Osteocyte (in vitro differentiated cells): ENCODE measurements around the gene SLC22A16. TPM values are rescaled to one million over a fixed set of nuclear protein-coding genes. Genes with fewer than 3 reads are reported as not detected.

ENCODE experiments used
- DNase-seq: peaks from one replicate; pipeline ENCODE4 v3.0.0; 2021; ENCODE audit warnings: mixed read lengths; ENCODE audit not compliant: unreplicated experiment; ENCODE audit errors: extremely low spot score
- H3K27ac Mint-ChIP-seq: one replicate; pipeline ENCODE4 v1.8.0; 2021; ENCODE audit warnings: mild to moderate bottlenecking, mixed read lengths; ENCODE audit not compliant: unreplicated experiment
- H3K27me3 Mint-ChIP-seq: one replicate; pipeline ENCODE4 v1.8.0; 2021; ENCODE audit warnings: mixed read lengths; ENCODE audit not compliant: unreplicated experiment
- H3K36me3 Mint-ChIP-seq: one replicate; pipeline ENCODE4 v1.8.0; 2021; ENCODE audit warnings: mixed read lengths; ENCODE audit not compliant: unreplicated experiment
- H3K4me1 Mint-ChIP-seq: one replicate; pipeline ENCODE4 v1.8.0; 2021; ENCODE audit warnings: mixed read lengths; ENCODE audit not compliant: unreplicated experiment
- H3K4me3 Mint-ChIP-seq: one replicate; pipeline ENCODE4 v1.8.0; 2021; ENCODE audit warnings: mild to moderate bottlenecking, moderate library complexity, mixed read lengths; ENCODE audit not compliant: unreplicated experiment
- H3K9me3 Mint-ChIP-seq: one replicate; pipeline ENCODE4 v1.8.0; 2021; ENCODE audit warnings: mixed read lengths; ENCODE audit not compliant: unreplicated experiment
- total RNA-seq: library from RNA; stranded (reverse); gene quantifications from 2 replicates; pipeline ENCODE4 v1.2.1, GENCODE V29; 2021
- TF ChIP-seq, protein P1 (sequence below): fragments of 200-600 bp; sonication (generic); IDR thresholded peaks from 2 replicates; pipeline ENCODE4 v1.5.0; 2021; ENCODE audit warnings: antibody characterized with exemption, mild to moderate bottlenecking, moderate library complexity

SLC22A16 gene
- total RNA-seq, 1 donor from 2014 or later = not detected

DNA sequence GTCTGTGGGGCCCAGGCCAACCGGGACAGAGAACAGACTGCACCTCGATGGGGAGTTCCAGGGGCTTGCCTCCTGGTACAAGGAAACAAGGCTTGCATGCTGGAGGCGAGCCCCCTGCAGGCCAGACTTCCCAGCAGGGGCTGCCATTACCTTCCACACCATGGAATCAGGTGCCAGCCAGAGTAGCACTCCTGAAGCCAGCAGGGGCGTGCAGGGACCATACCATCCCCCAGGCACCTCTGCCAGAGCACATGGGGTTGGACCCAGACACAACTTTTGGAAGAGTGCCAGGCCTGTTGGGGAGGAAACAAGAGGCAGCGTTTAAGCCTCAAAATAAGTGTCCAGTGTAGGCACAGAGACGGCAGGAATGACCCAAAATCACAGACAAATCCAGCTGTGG, 67.5 kb downstream of the SLC22A16 start:
- H3K27me3 Mint-ChIP-seq = peaks cover 15% of the 10 kb centered on the region
- H3K4me3 Mint-ChIP-seq = no peak overlapping the region
- peak; percentile 76 for DNase-seq
- H3K36me3 Mint-ChIP-seq = no peaks in the 10 kb centered on the region
- no peak overlapping the region for H3K27ac Mint-ChIP-seq
- no peaks in the 10 kb centered on the region for H3K4me1 Mint-ChIP-seq
- TF ChIP-seq, protein P1, sequence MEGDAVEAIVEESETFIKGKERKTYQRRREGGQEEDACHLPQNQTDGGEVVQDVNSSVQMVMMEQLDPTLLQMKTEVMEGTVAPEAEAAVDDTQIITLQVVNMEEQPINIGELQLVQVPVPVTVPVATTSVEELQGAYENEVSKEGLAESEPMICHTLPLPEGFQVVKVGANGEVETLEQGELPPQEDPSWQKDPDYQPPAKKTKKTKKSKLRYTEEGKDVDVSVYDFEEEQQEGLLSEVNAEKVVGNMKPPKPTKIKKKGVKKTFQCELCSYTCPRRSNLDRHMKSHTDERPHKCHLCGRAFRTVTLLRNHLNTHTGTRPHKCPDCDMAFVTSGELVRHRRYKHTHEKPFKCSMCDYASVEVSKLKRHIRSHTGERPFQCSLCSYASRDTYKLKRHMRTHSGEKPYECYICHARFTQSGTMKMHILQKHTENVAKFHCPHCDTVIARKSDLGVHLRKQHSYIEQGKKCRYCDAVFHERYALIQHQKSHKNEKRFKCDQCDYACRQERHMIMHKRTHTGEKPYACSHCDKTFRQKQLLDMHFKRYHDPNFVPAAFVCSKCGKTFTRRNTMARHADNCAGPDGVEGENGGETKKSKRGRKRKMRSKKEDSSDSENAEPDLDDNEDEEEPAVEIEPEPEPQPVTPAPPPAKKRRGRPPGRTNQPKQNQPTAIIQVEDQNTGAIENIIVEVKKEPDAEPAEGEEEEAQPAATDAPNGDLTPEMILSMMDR = no peak
- H3K9me3 Mint-ChIP-seq = no peaks in the 10 kb centered on the region

DNA sequence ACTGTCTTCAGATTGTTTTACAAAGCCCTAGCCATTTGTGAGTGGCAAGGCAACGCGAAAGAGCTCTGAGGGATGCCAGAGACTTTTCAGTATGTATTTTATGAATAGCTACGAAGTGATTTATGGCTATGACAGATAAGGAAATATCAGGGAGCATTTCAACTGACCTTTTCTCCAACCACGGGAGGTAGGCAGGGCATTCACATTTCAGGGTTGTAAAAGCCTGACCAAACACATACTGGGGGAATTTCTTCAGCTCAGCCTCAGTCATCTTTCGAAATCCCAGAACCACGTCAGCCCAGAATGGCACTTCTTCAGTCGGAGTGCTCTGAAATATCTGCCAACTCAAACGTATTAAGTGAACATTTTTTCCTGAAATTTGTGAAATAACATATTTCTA, 71.8 kb downstream of the SLC22A16 start:
- Mint-ChIP-seq H3K27ac (no peak overlapping the region), H3K4me1 (no peaks in the 10 kb centered on the region)
- no peak for DNase-seq

DNA sequence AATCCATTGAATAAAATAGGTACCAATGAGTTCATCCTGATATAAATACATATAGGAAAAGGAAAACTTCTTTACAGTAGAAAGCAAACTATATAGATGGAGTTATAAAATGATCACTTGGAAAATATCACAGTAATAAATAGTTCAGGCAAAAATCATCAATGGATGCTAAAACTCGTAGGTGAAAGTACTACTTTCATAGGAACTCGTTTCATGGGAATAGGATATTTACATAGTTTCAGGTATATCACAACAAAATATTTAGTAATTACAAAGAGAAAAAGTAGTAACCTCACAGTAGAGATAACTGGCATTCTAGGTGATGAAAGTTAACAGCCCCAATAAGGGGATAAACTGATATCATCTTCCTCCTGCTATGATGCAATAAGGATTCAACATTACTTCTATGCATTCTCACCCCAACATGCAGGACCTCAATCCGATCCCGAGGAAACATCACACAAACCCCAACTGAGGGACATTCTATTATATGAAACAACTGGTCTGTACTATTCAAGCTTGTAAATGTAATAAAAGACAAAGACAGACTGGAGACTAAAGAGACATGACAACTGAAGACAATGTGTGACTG, 74.7 kb downstream of the SLC22A16 start:
- Mint-ChIP-seq H3K4me3 (no peak overlapping the region), H3K4me1 (peaks cover 8% of the 10 kb centered on the region), H3K27ac (no peak overlapping the region), H3K36me3 (no peaks in the 10 kb centered on the region), H3K27me3 (peaks cover 3% of the 10 kb centered on the region), H3K9me3 (no peaks in the 10 kb centered on the region)
- TF ChIP-seq, protein P1 = no peak
- no peak for DNase-seq

More for the DNA sequence above, 71.8 kb downstream of the SLC22A16 start:
- H3K27me3 Mint-ChIP-seq = peaks cover 6% of the 10 kb centered on the region
- no peaks in the 10 kb centered on the region for H3K9me3 Mint-ChIP-seq
- TF ChIP-seq, protein P1 = no peak
- H3K36me3 Mint-ChIP-seq = no peaks in the 10 kb centered on the region
- no peak overlapping the region for H3K4me3 Mint-ChIP-seq

DNA sequence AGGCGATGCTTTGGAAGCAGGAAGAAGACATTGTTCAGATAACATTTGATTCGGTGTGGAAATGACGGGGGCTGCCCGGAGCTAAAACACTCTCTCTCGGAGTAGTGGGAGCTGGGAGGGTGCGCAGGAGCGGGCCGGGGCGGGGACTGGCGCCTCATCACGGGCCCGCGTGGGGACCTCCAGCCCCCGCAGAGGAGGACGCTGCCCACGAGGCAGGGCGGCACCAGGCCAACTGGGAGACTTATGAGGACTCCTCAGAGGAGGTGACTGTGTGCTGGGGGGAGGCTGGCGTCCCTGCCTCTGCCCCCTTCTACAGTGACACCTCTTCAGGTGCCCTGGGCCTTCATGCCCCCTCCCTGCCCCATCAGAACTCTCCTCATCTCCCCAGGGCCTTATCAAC, 76.2 kb downstream of the SLC22A16 start:
- Mint-ChIP-seq H3K36me3 (no peaks in the 10 kb centered on the region), H3K9me3 (no peaks in the 10 kb centered on the region), H3K27ac (no peak overlapping the region), H3K27me3 (peaks cover 5% of the 10 kb centered on the region), H3K4me3 (no peak overlapping the region), H3K4me1 (peaks cover 8% of the 10 kb centered on the region)
- DNase-seq = no peak
- TF ChIP-seq, protein P1 = no peak

DNA sequence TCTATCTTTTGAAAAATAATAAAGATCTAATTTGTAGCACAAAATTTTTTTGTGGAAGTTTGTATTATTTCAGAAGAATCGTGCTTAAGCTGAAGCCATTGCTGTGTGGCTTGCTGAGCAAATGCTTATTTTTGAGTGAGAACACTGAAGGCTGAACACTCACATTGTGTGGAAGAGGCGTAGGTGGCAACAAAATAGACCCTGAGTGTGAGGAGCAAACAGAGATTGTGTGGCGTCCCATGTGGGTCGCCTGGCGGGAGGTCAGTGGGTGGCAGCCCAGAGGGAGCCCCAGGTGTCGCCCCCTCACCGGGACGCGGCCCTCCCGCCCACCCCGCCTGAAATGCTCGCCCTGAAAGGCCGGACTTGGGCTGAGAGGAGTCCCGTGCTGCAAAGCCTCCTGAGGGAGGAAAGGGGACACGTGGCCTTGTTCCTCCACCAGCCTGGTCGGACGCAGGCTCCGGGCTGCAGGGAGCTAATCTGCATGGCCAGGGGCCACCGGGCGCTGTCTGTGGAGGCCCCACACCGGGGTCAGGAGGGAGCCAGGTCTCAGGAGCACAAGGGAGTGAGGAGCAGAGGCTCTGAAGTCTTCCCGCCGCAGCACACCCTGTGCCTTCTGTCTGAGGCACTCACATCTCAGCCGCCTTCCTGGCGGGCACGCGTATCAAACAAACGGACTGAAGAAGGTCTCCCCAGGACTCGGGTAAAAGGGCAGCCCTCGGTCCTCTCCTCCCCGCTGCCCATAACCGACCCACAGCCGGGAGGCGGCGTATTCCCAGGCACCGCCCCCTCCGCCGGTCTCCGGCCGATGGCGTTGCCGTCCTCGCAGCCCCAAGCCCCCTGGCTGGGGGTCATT, 77.0 kb downstream of the SLC22A16 start:
- H3K4me3 Mint-ChIP-seq = no peak overlapping the region
- H3K27ac Mint-ChIP-seq = no peak overlapping the region
- H3K9me3 Mint-ChIP-seq = no peaks in the 10 kb centered on the region
- DNase-seq = no peak
- peaks cover 5% of the 10 kb centered on the region for H3K27me3 Mint-ChIP-seq
- TF ChIP-seq, protein P1 = no peak
- peaks cover 8% of the 10 kb centered on the region for H3K4me1 Mint-ChIP-seq
- no peaks in the 10 kb centered on the region for H3K36me3 Mint-ChIP-seq
